Trophoblast cell (in vitro differentiated cells and primary cell): ENCODE measurements around the gene ITGA1.
"Not testable (repeated sequence)": the region's sequence is repeated elsewhere in the genome, so short reads cannot be mapped to it uniquely, and the experiment has no call there.

Experiments used
- DNase-seq, 2 donors: peaks; one replicate each; pipeline ENCODE4 v3.0.0-alpha.2; 2016
- H2AFZ ChIP-seq: 2 replicates; pipeline ENCODE4 v1.6.1; 2013; ENCODE audit warnings: low read length, moderate library complexity, mild to moderate bottlenecking; ENCODE audit not compliant: insufficient read depth, poor library complexity
- H2AK5ac ChIP-seq: 2 replicates; pipeline ENCODE4 v1.6.1; 2013; ENCODE audit warnings: mild to moderate bottlenecking, low read length
- H2BK120ac ChIP-seq: 2 replicates; pipeline ENCODE4 v1.6.1; 2013; ENCODE audit warnings: low read length, mild to moderate bottlenecking, moderate library complexity; ENCODE audit not compliant: insufficient read depth, poor library complexity
- H2BK12ac ChIP-seq: 2 replicates; pipeline ENCODE4 v1.6.1; 2013; ENCODE audit warnings: mild to moderate bottlenecking, low read length, moderate library complexity
- H2BK5ac ChIP-seq: 2 replicates; pipeline ENCODE4 v1.6.1; 2013; ENCODE audit warnings: low read length, low read depth, moderate library complexity, mild to moderate bottlenecking; ENCODE audit not compliant: poor library complexity
- H3K14ac ChIP-seq: 2 replicates; pipeline ENCODE4 v1.6.1; 2013; ENCODE audit warnings: mild to moderate bottlenecking, low read length
- H3K18ac ChIP-seq: 2 replicates; pipeline ENCODE4 v1.6.1; 2013; ENCODE audit warnings: mild to moderate bottlenecking, low read length
- H3K23ac ChIP-seq: 2 replicates; pipeline ENCODE4 v1.6.1; 2013; ENCODE audit warnings: low read length
- H3K27ac ChIP-seq: 2 replicates; pipeline ENCODE4 v1.5.1; 2013; ENCODE audit warnings: low read depth, mild to moderate bottlenecking, inconsistent platforms, low read length, moderate library complexity
- H3K27me3 ChIP-seq: 2 replicates; pipeline ENCODE4 v1.6.1; 2013; ENCODE audit warnings: inconsistent platforms, mild to moderate bottlenecking, low read length, moderate library complexity; ENCODE audit not compliant: insufficient read depth
- H3K36me3 ChIP-seq, 2 experiments: 1 replicate in 1 of 2; 2 replicates in 1 of 2; pipeline ENCODE4 v1.6.1; 2013; ENCODE audit warnings: low read length in 2 of 2, mild to moderate bottlenecking in 2 of 2, moderate library complexity in 1 of 2; ENCODE audit not compliant: insufficient read depth in 2 of 2, control insufficient read depth in 1 of 2
- H3K4ac ChIP-seq: 2 replicates; pipeline ENCODE4 v1.6.1; 2013; ENCODE audit warnings: low read depth, mild to moderate bottlenecking, low read length, moderate library complexity
- H3K4me1 ChIP-seq, 2 experiments: 1 replicate in 1 of 2; 2 replicates in 1 of 2; pipeline ENCODE4 v1.6.1; 2013; ENCODE audit warnings: low read length in 2 of 2, mild to moderate bottlenecking in 2 of 2, moderate library complexity in 1 of 2; ENCODE audit not compliant: insufficient read depth in 2 of 2, control insufficient read depth in 1 of 2
- H3K4me2 ChIP-seq: 2 replicates; pipeline ENCODE4 v1.6.1; 2013; ENCODE audit warnings: inconsistent platforms, mild to moderate bottlenecking, low read length, moderate library complexity
- H3K4me3 ChIP-seq: 2 replicates; pipeline ENCODE4 v1.5.1; 2013; ENCODE audit warnings: mild to moderate bottlenecking, low read depth, low read length, inconsistent platforms
- H3K79me1 ChIP-seq: one replicate; pipeline ENCODE4 v1.6.1; 2013; ENCODE audit warnings: low read length
- H3K79me2 ChIP-seq: 2 replicates; pipeline ENCODE4 v1.6.1; 2013; ENCODE audit warnings: low read length, mild to moderate bottlenecking; ENCODE audit not compliant: control insufficient read depth, insufficient read depth, poor library complexity
- H3K9ac ChIP-seq: 2 replicates; pipeline ENCODE4 v1.6.1; 2013; ENCODE audit warnings: mild to moderate bottlenecking, low read length
- H3K9me3 ChIP-seq: 2 replicates; pipeline ENCODE4 v1.6.1; 2013; ENCODE audit warnings: low read depth, mild to moderate bottlenecking, control low read depth, inconsistent platforms, low read length; ENCODE audit not compliant: insufficient read depth
- H4K12ac ChIP-seq: 2 replicates; pipeline ENCODE4 v1.6.1; 2013; ENCODE audit warnings: low read depth, mild to moderate bottlenecking, low read length, moderate library complexity
- H4K8ac ChIP-seq: 2 replicates; pipeline ENCODE4 v1.6.1; 2013; ENCODE audit warnings: low read depth, mild to moderate bottlenecking, low read length, moderate library complexity
- H4K91ac ChIP-seq: one replicate; pipeline ENCODE4 v1.6.1; 2013; ENCODE audit warnings: low read depth, mild to moderate bottlenecking, low read length, moderate library complexity
- WGBS: extraction: QIAGEN DNeasy Blood & Tissue Kit; methylation state at CpG from one replicate; pipeline ENCODE4 v1.1.7; 2013; ENCODE audit warnings: missing lambda C conversion rate; ENCODE audit not compliant: insufficient read length, insufficient coverage; ENCODE audit errors: extremely low coverage; 5-methylcytosine and 5-hydroxymethylcytosine counted together

Gene ITGA1

GRCh38 chr5:52846182-52846842 lies 58.6 kb downstream of the ITGA1 start:
- H3K79me2 ChIP-seq, result no peaks in the 10 kb centered on the region
- no peak overlapping the region for H3K9ac ChIP-seq
- no peak overlapping the region for H2BK120ac ChIP-seq
- no peak overlapping the region for H4K8ac ChIP-seq
- H3K4me1 ChIP-seq, result no peaks in the 10 kb centered on the region
- no peak overlapping the region for H4K12ac ChIP-seq
- no peaks in the 10 kb centered on the region for H3K9me3 ChIP-seq
- H3K4ac ChIP-seq, result no peak overlapping the region
- H2AFZ ChIP-seq, result no peak overlapping the region
- H3K4me3 ChIP-seq, result no peak overlapping the region
- no peak overlapping the region for H2BK12ac ChIP-seq
- H4K91ac ChIP-seq, result no peak overlapping the region
- H3K79me1 ChIP-seq, result no peaks in the 10 kb centered on the region
- no peaks in the 10 kb centered on the region for H3K36me3 ChIP-seq
- H3K4me2 ChIP-seq, result no peak overlapping the region
- H3K18ac ChIP-seq, result no peak overlapping the region
- DNase-seq, result no peak
- no CpG with 5 or more reads among the region's 6 CpGs for WGBS
- no peak overlapping the region for H2AK5ac ChIP-seq
- no peak overlapping the region for H3K14ac ChIP-seq
- H2BK5ac ChIP-seq, result no peak overlapping the region
- H3K27ac ChIP-seq, result no peak overlapping the region
- H3K27me3 ChIP-seq, result no peaks in the 10 kb centered on the region
- H3K23ac ChIP-seq, result no peak overlapping the region

GRCh38 chr5:52848688-52849087 lies 61.0 kb downstream of the ITGA1 start:
- not testable (repeated sequence) for H3K27ac ChIP-seq, H2BK12ac ChIP-seq, DNase-seq, H3K9me3 ChIP-seq, H2BK5ac ChIP-seq, H4K12ac ChIP-seq, H3K9ac ChIP-seq, H3K27me3 ChIP-seq, H2AFZ ChIP-seq, H3K23ac ChIP-seq, H3K4ac ChIP-seq, H4K8ac ChIP-seq, H4K91ac ChIP-seq, H2AK5ac ChIP-seq, H3K4me2 ChIP-seq, H3K14ac ChIP-seq, H3K79me1 ChIP-seq, H3K4me3 ChIP-seq, H3K18ac ChIP-seq, H3K36me3 ChIP-seq, H3K4me1 ChIP-seq, H2BK120ac ChIP-seq, H3K79me2 ChIP-seq
- WGBS, result no CpG with 5 or more reads among the region's 5 CpGs

- no peak for DNase-seq
- Histone ChIP-seq H3K4me1 (no peaks in the 10 kb centered on the region), H3K79me1 (no peaks in the 10 kb centered on the region), H3K79me2 (no peaks in the 10 kb centered on the region), H4K8ac (no peak overlapping the region), H3K4me3 (no peak overlapping the region), H2AK5ac (no peak overlapping the region), H3K27ac (no peak overlapping the region), H2AFZ (no peak overlapping the region), H3K36me3 (no peaks in the 10 kb centered on the region), H4K91ac (no peak overlapping the region), H3K27me3 (no peaks in the 10 kb centered on the region), H3K9me3 (no peaks in the 10 kb centered on the region), H2BK5ac (no peak overlapping the region), H3K14ac (no peak overlapping the region), H2BK120ac (no peak overlapping the region), H3K23ac (no peak overlapping the region), H4K12ac (no peak overlapping the region), H2BK12ac (no peak overlapping the region), H3K9ac (no peak overlapping the region), H3K18ac (no peak overlapping the region), H3K4ac (no peak overlapping the region), H3K4me2 (no peak overlapping the region)
- no CpG with 5 or more reads among the region's 3 CpGs for WGBS
These were observed 61.8 kb downstream of the ITGA1 start for GRCh38 chr5:52849544-52849943.

GRCh38 chr5:52853650-52854049 lies 65.9 kb downstream of the ITGA1 start:
- no peak overlapping the region for H2AFZ ChIP-seq
- H3K79me2 ChIP-seq, result no peaks in the 10 kb centered on the region
- no CpG with 5 or more reads among the region's 2 CpGs for WGBS
- no peaks in the 10 kb centered on the region for H3K79me1 ChIP-seq
- H4K91ac ChIP-seq, result no peak overlapping the region
- no peak overlapping the region for H3K27ac ChIP-seq
- H2BK120ac ChIP-seq, result no peak overlapping the region
- no peaks in the 10 kb centered on the region for H3K27me3 ChIP-seq
- H3K4ac ChIP-seq, result no peak overlapping the region
- no peak overlapping the region for H3K14ac ChIP-seq
- H3K4me3 ChIP-seq, result no peak overlapping the region
- H4K12ac ChIP-seq, result no peak overlapping the region
- no peak overlapping the region for H2AK5ac ChIP-seq
- H2BK5ac ChIP-seq, result no peak overlapping the region
- H3K23ac ChIP-seq, result no peak overlapping the region
- H3K9ac ChIP-seq, result no peak overlapping the region
- H3K9me3 ChIP-seq, result no peaks in the 10 kb centered on the region
- no peak for DNase-seq
- H3K36me3 ChIP-seq, result no peaks in the 10 kb centered on the region
- H3K18ac ChIP-seq, result no peak overlapping the region
- H4K8ac ChIP-seq, result peak overlapping the region; percentile 5
- no peaks in the 10 kb centered on the region for H3K4me1 ChIP-seq
- no peak overlapping the region for H2BK12ac ChIP-seq
- H3K4me2 ChIP-seq, result no peak overlapping the region
